Esophagus squamous epithelium (tissue), 5 donors: ENCODE data around the gene UNC13D. TPM values are rescaled to one million over a fixed set of nuclear protein-coding genes. Genes with fewer than 3 reads are reported as not detected.
A peak's percentile ranks its signal among the peaks of the same experiment; 100 is the strongest.

Experiments used
- DNase-seq: peaks from one replicate; lab custom pipeline; 2025; lab: John Stamatoyannopoulos, UW
- H3K27ac ChIP-seq, 4 donors: fragments of 200-600 bp; sonication (generic); one replicate each; pipeline ENCODE4 v1.5.1; 2016 to 2019; ENCODE audit warnings: mild to moderate bottlenecking in 1 of 4
- H3K27me3 ChIP-seq, 4 donors: fragments of 200-600 bp; sonication (generic); 1 replicate in 3 of 4; 2 replicates in 1 of 4; pipeline versions ENCODE4 v1.5.1 to v1.6.0; 2017 to 2021; ENCODE audit warnings: antibody characterized with exemption in 1 of 4
- H3K36me3 ChIP-seq, 3 donors: fragments of 200-600 bp; sonication (generic); one replicate each; pipeline ENCODE4 v1.5.1; 2016 to 2019
- H3K4me1 ChIP-seq, 3 donors: fragments of 200-600 bp; sonication (generic); one replicate each; pipeline ENCODE4 v1.5.1; 2017 to 2019
- H3K4me3 ChIP-seq, 4 donors: fragments of 200-600 bp; sonication (generic); 1 replicate in 3 of 4; 2 replicates in 1 of 4; pipeline ENCODE4 v1.5.1; 2016 to 2019; ENCODE audit warnings: mild to moderate bottlenecking in 2 of 4, moderate library complexity in 1 of 4
- H3K9me3 ChIP-seq, 3 donors: fragments of 200-600 bp; sonication (generic); one replicate each; pipeline ENCODE4 v1.5.1; 2016 to 2019
- POLR2A ChIP-seq, 4 donors: fragments of 450-650 bp; IDR thresholded peaks; one replicate each; pipeline ENCODE4 v1.6.1; 2017; ENCODE audit warnings: antibody characterized with exemption in 4 of 4, mild to moderate bottlenecking in 4 of 4, moderate library complexity in 3 of 4
- WGBS, 2 donors: methylation state at CpG; one replicate each; pipeline ENCODE4 v1.1.5; 2018; 5-methylcytosine and 5-hydroxymethylcytosine counted together
- intact Hi-C: fragments of 100-400 bp; cut with DNase I; formaldehyde crosslinking; loops from one replicate; pipeline ENCODE4 v1.15.0; 2022
- total RNA-seq, 4 donors: library from RNA; depleted of rRNA; stranded (reverse); fragments of >200 nt; gene quantifications; one replicate each; pipeline ENCODE4 v1.1.0, GENCODE V29; 2016
- TF ChIP-seq, protein P1 (sequence below), 6 experiments: fragments of 450-650 bp in 4 of 6; fragments of 200-600 bp in 2 of 6; sonication (generic) in 2 of 6; IDR thresholded peaks; one replicate each; pipeline ENCODE4 v1.5.1; 2016 to 2019; ENCODE audit warnings: antibody characterized with exemption in 6 of 6, mild to moderate bottlenecking in 4 of 6, moderate library complexity in 4 of 6
- donor health status: DM: yes; HTN: yes; CAD: no.

Gene UNC13D
- total RNA-seq, 4 donors from 2014 or later, result 16.5 to 21.5 (median 16.9) TPM

DNA sequence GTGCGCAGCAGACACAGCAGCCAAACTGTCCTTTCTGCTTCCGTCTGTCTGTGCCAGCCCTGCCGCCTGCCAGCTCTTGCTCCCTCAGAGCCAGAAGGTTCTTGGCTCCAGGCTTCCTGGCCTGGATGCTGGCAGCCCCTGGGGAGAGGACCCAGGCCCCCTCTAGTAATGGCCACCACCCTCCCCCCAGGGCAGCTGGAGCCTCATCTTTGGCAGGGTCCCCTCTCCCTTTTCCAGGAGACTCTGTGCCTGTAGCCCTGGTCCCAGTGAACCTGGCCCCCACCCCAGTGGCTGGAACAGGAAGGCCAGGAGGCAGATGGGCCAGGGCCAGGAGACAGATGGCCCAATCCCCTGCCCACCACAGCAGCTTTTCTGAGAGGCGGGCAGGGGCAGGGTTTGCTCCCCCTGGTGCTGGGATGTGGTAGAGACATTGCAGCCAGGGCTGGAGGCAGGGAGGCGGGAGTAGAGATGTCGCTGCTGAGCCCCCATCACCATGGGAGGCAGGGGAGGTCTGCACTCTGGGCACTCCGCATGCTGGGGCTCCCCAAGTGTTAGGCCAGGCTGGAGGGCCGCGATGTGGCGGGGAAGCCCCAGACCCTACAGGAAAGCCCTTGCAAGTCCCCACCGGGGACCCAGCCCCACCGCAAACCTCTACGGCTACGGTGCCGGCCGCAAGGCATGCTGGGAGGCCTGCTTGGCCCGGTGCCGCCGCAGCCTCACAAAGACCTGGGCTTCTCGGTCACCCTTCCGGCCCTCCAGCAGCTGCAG, 16.7 kb downstream of the UNC13D start:
- no peak for DNase-seq
- Histone ChIP-seq H3K27ac (peak overlapping the region; percentile 66 to 86 (median 78)), H3K4me1 (peaks cover 13 to 46% (median 14%) of the 10 kb centered on the region in 3 donors), H3K4me3 (peak overlapping the region in 3 of 4 donors; percentile 23 to 56 (median 29)), H3K9me3 (no peaks in the 10 kb centered on the region), H3K27me3 (no peaks in the 10 kb centered on the region), H3K36me3 (peaks cover 9 to 84% (median 12%) of the 10 kb centered on the region in 3 donors)
- no peak for TF ChIP-seq POLR2A (IDR thresholded peaks at IDR 0.05)
- TF ChIP-seq, protein P1, sequence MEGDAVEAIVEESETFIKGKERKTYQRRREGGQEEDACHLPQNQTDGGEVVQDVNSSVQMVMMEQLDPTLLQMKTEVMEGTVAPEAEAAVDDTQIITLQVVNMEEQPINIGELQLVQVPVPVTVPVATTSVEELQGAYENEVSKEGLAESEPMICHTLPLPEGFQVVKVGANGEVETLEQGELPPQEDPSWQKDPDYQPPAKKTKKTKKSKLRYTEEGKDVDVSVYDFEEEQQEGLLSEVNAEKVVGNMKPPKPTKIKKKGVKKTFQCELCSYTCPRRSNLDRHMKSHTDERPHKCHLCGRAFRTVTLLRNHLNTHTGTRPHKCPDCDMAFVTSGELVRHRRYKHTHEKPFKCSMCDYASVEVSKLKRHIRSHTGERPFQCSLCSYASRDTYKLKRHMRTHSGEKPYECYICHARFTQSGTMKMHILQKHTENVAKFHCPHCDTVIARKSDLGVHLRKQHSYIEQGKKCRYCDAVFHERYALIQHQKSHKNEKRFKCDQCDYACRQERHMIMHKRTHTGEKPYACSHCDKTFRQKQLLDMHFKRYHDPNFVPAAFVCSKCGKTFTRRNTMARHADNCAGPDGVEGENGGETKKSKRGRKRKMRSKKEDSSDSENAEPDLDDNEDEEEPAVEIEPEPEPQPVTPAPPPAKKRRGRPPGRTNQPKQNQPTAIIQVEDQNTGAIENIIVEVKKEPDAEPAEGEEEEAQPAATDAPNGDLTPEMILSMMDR (IDR thresholded peaks at IDR 0.05), result peak in 5 of 6 experiments; percentile 63 to 78 (median 68)
- intact Hi-C loops, result no loop called here
- WGBS, 2 donors, result 57% methylated on average over 2 of the region's 21 CpGs; no CpG with 5 or more reads in 1 of the 2 donors

GRCh38 chr17:75826561-75827307, 17.5 kb downstream of the UNC13D start:
- Histone ChIP-seq H3K4me1 (peaks cover 13 to 50% (median 16%) of the 10 kb centered on the region in 3 donors), H3K36me3 (peaks cover 9 to 90% (median 12%) of the 10 kb centered on the region in 3 donors), H3K9me3 (no peaks in the 10 kb centered on the region), H3K27me3 (no peaks in the 10 kb centered on the region), H3K27ac (peak overlapping the region; percentile 66 to 86 (median 78)), H3K4me3 (no peak overlapping the region)
- 60 to 69% methylated on average over 8 to 9 of the region's 14 CpGs for WGBS, 2 donors
- intact Hi-C loops, result no loop called here
- no peak for TF ChIP-seq POLR2A (IDR thresholded peaks at IDR 0.05)
- TF ChIP-seq, protein P1 (IDR thresholded peaks at IDR 0.05), result no peak
- DNase-seq, result no peak

DNA sequence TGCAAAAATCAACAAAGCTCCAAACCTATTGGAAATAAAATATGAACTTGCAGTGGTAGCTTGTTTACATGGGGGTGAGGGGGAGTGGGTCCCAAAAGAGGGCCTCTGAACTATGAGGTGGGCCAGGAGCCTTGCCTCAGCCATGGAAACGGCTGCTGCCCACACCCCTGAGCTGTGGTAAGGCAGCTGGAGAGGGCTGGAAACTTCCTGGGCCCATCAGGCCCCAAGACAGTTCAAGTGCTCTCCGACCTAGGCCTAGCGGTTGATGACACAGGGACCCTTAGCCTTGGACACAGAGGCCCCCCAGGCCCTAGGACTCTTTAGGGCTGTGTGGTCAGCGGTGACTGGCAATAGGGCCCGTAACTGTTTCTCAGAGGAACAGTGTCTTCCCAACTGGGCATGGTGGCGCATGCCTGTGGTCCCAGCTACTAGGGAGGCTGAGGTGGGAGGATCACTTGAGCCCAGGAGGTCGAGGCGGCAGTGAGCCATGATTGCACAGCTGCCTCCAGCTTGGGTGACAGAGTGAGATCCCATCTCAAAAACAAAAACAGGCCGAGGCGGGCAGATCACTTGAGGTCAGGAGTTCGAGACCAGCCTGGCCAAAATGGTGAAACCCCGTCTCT, 18.3 kb downstream of the UNC13D start:
- Histone ChIP-seq H3K27ac (no peak overlapping the region), H3K27me3 (no peaks in the 10 kb centered on the region), H3K4me1 (peaks cover 13 to 50% (median 16%) of the 10 kb centered on the region in 3 donors), H3K36me3 (peaks cover 15 to 91% (median 15%) of the 10 kb centered on the region in 3 donors), H3K9me3 (no peaks in the 10 kb centered on the region), H3K4me3 (no peak overlapping the region)
- DNase-seq, result no peak
- WGBS, 2 donors, result 77 to 86% methylated on average over 6 to 7 of the region's 12 CpGs
- intact Hi-C loops, result no loop called here
- TF ChIP-seq, protein P1 (IDR thresholded peaks at IDR 0.05), result no peak
- no peak for TF ChIP-seq POLR2A (IDR thresholded peaks at IDR 0.05)

DNA sequence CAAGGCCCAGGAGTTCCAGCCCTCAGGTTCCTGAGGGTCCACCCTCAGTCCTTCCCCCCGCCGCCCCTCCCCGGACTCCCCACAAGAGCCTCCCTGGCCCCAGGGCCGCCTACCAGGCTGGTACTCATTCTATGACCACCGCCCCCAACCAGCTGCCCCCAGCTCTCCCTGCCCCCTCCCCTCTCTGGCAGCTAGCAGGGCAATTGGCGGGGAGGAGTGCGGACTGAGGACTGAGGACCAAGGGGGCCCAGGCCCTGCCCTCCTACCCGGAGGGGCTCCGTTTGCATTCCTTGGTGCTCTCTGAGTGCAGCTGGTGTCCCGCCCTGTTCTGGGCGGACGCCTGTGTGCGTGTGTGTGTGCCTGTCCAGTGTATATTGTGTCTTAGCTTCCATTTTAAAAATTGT, 19.1 kb downstream of the UNC13D start:
- H3K36me3 ChIP-seq, result peaks cover 22 to 91% (median 23%) of the 10 kb centered on the region in 3 donors
- no peaks in the 10 kb centered on the region for H3K27me3 ChIP-seq
- TF ChIP-seq, protein P1 (IDR thresholded peaks at IDR 0.05), result no peak
- TF ChIP-seq POLR2A (IDR thresholded peaks at IDR 0.05), result no peak
- peak overlapping the region in 1 of 4 donors; percentile 41 for H3K27ac ChIP-seq
- H3K4me1 ChIP-seq, result peaks cover 13 to 50% (median 16%) of the 10 kb centered on the region in 3 donors
- no peaks in the 10 kb centered on the region for H3K9me3 ChIP-seq
- intact Hi-C loops, result no loop called here
- no peak overlapping the region for H3K4me3 ChIP-seq
- DNase-seq, result no peak
- WGBS, 2 donors, result 60% methylated on average over 2 of the region's 13 CpGs; no CpG with 5 or more reads in 1 of the 2 donors
